B cell (primary cell): ENCODE results near the gene GALNT17.

Source experiments
- CTCF ChIP-seq: fragments of 200-600 bp; IDR thresholded peaks from one replicate; pipeline ENCODE4 v1.8.0; 2022; ENCODE audit warnings: antibody characterized with exemption, mild to moderate bottlenecking
- EZH2 ChIP-seq: IDR thresholded peaks from 2 replicates; pipeline ENCODE4 v1.6.1; 2012; ENCODE audit warnings: borderline replicate concordance, low read depth, mild to moderate bottlenecking, moderate library complexity, low read length; ENCODE audit not compliant: insufficient read depth, poor library complexity, severe bottlenecking

GRCh38 chr7:71649812-71650211, 517.9 kb downstream of the GALNT17 start:
- TF ChIP-seq CTCF (no peak), EZH2 (no peak)
